HepG2 (cell line): Measurements from ENCODE around the gene TECPR1.

Experiments
- CEBPB ChIP-seq: IDR thresholded peaks from 2 replicates; pipeline ENCODE4 v1.6.1; 2011; ENCODE audit warnings: low read depth, low read length, improper control_type of control experiment, borderline replicate concordance
- CTCF ChIP-seq: sonication (generic); formaldehyde crosslinking; IDR thresholded peaks from 2 replicates; pipeline ENCODE4 v1.5.0; 2020; ENCODE audit warnings: mild to moderate bottlenecking, missing genetic modification reagents, moderate library complexity
- E2F2 ChIP-seq: sonication (generic); formaldehyde crosslinking; IDR thresholded peaks from 2 replicates; pipeline ENCODE4 v1.4.0; 2020; ENCODE audit warnings: missing genetic modification reagents, borderline replicate concordance
- EP300 ChIP-seq, 3 experiments: sonication (generic) in 1 of 3; formaldehyde crosslinking in 1 of 3; IDR thresholded peaks; 2 replicates each; pipeline versions ENCODE4 v1.5.1 to v1.6.1; 2011 to 2020; ENCODE audit warnings: low read depth in 2 of 3, low read length in 2 of 3, borderline replicate concordance in 1 of 3, improper control_type of control experiment in 1 of 3, mild to moderate bottlenecking in 1 of 3, missing genetic modification reagents in 1 of 3, moderate library complexity in 1 of 3
- MAFK ChIP-seq, 2 experiments: IDR thresholded peaks in 1 of 2; conservative IDR thresholded peaks in 1 of 2; 2 replicates each; pipeline ENCODE4 v1.6.1; 2011; ENCODE audit warnings: improper control_type of control experiment in 2 of 2, low read length in 2 of 2
- SP5 ChIP-seq: IDR thresholded peaks from 2 replicates; pipeline ENCODE4 v1.6.1; 2016; ENCODE audit warnings: low read depth, borderline replicate concordance
- SRF ChIP-seq: IDR thresholded peaks from 2 replicates; pipeline ENCODE4 v1.6.1; 2011; ENCODE audit warnings: mild to moderate bottlenecking, low read depth, low read length, moderate library complexity
- ZFYVE20 ChIP-seq: sonication (generic); formaldehyde crosslinking; IDR thresholded peaks from 2 replicates; pipeline ENCODE4 v1.8.0; 2023; ENCODE audit warnings: low read depth, mild to moderate bottlenecking, moderate library complexity, missing genetic modification reagents, borderline replicate concordance
- ZNF10 ChIP-seq: sonication (generic); formaldehyde crosslinking; IDR thresholded peaks from 2 replicates; pipeline ENCODE4 v1.4.0; 2020; ENCODE audit warnings: mild to moderate bottlenecking, low read depth, missing genetic modification reagents, borderline replicate concordance
- ZNF318 ChIP-seq: sonication (generic); formaldehyde crosslinking; IDR thresholded peaks from 2 replicates; pipeline ENCODE4 v1.4.0; 2020; ENCODE audit warnings: mild to moderate bottlenecking, missing genetic modification reagents
- ZNF598 ChIP-seq: sonication (generic); formaldehyde crosslinking; IDR thresholded peaks from 2 replicates; pipeline ENCODE4 v1.5.1; 2020; ENCODE audit warnings: mild to moderate bottlenecking, missing genetic modification reagents, borderline replicate concordance

GRCh38 chr7:98251601-98252424 lies at the start of gene TECPR1:
- TF ChIP-seq MAFK (conservative IDR thresholded peaks at IDR 0.05 in 1 of 2, IDR thresholded peaks at IDR 0.05 in 1 of 2; ENCODE audit: low read length in 2 of 2) (no peak), SP5 (CRISPR knock-in tag) (peak; percentile 69), SRF (no peak), CEBPB (no peak), EP300 (IDR thresholded peaks at IDR 0.05; ENCODE audit: low read depth in 2 of 2, low read length in 2 of 2) (no peak), EP300 (CRISPR knock-in tag; IDR thresholded peaks at IDR 0.05; ENCODE audit: borderline replicate concordance) (no peak; the same call in 1 of the 2 replicates), ZNF598 (CRISPR knock-in tag) (peak; percentile 41; the same call in 1 of the 2 replicates), CTCF (CRISPR knock-in tag) (no peak; the same call in 1 of the 2 replicates), ZFYVE20 (no peak), ZNF10 (no peak), ZNF318 (0 out of 2 replicates have a peak, but pooled peaks have one; percentile 18), E2F2 (no peak)
